Fibroblast of upper back skin (primary cell): ENCODE results near the gene THSD7B.

Experiments used
- DNase-seq: peaks from one replicate; pipeline ENCODE4 v3.0.0-alpha.2; 2013

THSD7B gene

DNA sequence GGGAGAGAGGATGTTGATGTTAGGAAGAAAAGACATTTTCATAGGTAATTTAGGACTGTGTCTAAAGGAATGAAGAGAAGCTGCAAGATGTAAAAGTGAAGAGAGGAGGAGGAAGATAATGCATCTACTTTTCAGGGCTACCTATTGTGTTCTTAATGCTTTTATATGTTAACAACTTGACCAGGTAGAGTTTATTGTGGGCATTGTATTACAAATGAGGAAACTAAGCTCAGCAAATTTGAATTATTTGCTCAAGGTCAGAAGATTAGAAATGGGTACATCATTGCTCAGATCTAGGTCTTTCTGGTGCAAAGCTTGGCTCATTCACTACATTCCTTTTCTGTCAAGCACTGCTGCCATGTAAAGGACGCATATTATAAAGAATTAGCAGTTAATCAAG is 441.7 kb downstream of the THSD7B start:
- no peak for DNase-seq

DNA sequence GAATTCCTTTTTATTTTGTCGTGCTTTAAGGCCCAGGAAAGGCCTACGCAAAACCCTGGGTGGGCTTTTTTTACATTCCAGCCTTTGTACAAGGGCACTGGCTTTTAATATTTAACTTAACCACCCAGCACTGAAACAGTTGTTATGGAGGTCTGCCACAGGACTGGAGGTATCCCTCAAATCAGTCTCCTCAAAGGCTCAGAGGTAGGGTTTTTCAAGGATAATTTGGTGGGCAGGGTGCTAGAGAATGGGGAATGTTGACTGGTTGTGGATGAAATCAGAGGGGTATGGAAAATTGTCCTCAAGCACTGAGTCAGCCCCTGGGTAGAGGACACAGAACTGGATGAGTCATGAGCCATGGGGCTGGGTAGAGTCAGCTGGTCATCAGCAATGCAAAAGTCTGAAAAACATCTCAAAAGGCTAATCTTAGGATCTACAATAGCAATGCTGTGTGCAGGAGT is 443.1 kb downstream of the THSD7B start:
- peak; percentile 21 for DNase-seq

- no peak for DNase-seq
Observed at GRCh38 chr2:137210039-137210438, 444.7 kb downstream of the THSD7B start.

- no peak for DNase-seq
Observed at GRCh38 chr2:137211761-137212160, 446.4 kb downstream of the THSD7B start.

DNA sequence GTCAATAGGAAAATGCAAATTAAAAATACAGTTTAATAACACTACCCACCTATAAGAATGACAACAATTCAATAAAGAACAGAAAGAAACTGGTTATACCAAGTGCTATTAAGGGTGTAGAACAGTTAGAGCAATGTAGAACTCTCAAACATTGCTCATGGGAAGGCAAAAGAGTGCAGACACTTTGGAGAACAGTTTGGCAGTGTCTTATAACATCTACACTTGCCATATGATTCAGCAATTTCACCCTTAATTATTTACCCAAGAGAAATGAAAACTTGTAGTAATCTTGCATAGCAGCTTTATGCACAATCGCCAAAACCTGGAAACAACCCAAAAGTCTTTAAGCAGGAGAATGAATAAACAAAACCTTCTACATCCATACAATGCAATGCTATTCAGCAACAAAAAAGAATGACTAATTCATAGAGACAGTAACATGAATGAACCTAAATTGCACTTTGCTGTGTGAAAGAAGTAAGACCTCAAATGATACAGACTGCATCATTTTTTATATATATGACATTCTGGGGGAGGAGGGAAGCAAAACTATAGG is 455.2 kb downstream of the THSD7B start:
- peak; percentile 75 for DNase-seq

DNA sequence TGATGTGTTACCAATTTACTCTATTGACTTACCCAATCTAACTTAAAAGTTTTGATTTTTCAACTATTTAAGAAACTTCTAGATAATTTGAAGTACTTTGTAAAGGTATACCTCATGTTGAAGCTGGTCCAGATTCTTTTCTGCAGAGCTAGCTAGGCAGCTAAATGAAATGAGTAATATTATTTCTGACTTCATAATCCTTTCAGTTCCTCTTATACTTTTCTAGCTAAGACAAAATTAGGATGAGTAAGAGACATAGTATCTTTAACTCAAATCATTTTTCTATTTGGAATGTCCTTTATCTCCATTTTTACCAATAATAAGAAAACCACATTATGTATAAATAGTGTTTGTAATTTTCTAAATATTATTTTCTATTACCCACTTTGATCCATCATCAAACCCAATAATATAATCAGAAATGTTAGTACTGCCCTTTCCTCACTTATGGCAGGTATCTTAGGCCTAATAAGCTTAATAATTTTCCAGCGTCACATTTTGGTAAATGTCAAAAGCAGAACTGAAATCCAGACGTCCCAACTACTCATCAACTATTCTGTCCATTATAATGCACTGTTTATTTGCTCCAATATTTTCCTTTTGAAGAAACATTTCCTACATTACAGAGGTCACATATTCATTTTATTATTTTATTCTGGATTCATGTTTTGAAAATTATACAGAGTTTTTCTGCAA is 456.6 kb downstream of the THSD7B start:
- no peak for DNase-seq

DNA sequence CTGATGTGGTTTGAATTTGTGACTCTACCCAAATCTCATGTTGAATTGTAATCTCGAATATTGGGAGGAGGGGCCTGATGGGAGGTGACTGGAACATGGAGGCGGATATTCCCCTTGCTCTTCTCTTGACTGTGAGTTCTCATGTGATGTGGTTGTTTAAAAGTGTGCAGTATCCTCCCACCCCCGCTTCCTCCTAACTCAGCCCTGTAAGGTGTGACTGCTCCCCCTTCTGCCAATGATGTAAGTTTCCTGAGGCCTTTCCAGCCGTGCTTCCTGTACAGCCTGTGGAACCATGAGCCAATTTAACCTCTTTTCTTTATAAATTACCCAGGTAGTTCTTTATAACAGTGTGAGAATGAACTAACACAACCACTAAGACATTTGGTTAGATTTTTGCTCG is 458.4 kb downstream of the THSD7B start:
- peak; percentile 25 for DNase-seq

GRCh38 chr2:137228566-137228965 is 463.2 kb downstream of the THSD7B start:
- DNase-seq, result peak; percentile 76

DNA sequence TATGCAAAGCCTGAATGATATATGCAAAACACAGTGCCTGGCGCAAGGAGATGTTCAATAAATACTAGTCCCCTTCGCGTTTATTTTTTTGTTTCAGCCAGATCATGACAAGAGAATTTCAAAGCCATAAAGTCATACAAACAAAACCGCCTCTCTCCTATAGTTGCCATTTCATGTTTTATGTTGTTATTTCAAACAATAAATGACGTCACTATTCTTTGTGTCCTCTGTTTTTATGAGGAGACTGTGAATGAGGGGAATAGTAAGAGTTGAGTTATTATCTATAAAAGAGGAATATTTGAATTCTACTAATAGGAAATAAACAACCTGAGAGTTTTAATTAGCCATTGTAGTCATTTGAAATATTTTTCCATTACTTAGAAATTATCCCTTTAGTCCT is 464.5 kb downstream of the THSD7B start:
- no peak for DNase-seq

DNA sequence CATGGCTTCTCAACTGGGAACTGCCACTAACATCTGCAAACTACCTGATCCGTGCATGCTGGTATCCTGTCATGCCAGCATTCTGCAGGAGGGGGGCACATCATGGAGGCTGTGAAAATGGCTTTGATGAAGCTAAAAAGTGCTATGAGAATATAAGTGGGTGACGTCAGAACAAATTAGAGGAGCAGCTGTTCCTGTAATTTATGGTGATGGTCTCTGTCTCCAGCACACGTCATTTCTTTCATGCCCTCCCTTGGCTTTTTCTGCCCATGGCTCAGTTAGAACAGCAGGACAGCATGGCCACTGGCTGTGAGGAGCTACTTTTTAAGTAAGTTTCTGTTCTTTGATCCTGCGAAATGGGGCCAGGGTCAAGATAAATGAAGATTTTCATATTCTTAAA is 466.3 kb downstream of the THSD7B start:
- DNase-seq, result no peak

DNA sequence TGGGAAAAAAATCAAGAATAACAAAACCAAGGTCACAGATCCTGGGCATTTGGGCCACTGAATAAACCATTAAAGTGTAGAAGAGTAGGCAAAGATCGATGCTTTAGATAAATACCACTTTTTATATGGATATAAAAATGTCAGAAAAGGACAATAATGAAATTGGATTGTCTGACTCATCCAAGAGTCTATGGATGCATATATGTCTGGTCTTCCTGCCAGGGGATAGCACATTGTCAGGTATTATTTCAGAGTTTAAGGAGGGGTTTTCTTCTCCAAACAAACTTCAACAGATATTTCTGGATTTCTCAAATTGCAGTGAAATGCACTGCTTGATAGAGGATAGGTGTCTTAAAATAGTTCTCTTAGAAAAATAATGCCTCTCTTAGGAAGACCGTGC is 466.7 kb downstream of the THSD7B start:
- no peak for DNase-seq

GRCh38 chr2:137233091-137233490 is 467.7 kb downstream of the THSD7B start:
- no peak for DNase-seq

- DNase-seq, result peak; percentile 94
Observed at GRCh38 chr2:137237055-137237454, 471.7 kb downstream of the THSD7B start.

DNA sequence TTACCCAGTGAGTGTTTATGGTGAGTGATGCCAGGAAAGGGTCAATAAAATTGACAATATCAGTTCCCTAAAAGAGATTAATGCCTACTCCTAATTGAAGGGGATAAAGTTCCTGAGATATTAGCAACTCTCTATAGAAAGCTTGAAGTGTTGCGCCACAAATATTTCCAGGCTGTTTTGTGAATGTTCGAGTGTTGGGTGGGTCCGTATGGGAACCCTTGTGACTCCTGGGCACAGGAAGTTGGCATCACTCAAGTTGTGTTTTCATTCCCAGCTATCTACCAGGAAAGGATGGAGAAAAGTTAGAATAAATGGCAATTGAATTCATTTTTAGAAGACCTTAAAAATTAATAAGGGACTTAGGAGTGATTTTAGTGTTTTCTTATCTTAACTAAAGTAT is 472.7 kb downstream of the THSD7B start:
- no peak for DNase-seq

- DNase-seq, result no peak
Observed at GRCh38 chr2:137249463-137250130, 484.3 kb downstream of the THSD7B start.

GRCh38 chr2:137250401-137250800 is 485.1 kb downstream of the THSD7B start:
- peak; percentile 21 for DNase-seq

GRCh38 chr2:137251045-137251444 is 485.7 kb downstream of the THSD7B start:
- DNase-seq, result no peak

DNA sequence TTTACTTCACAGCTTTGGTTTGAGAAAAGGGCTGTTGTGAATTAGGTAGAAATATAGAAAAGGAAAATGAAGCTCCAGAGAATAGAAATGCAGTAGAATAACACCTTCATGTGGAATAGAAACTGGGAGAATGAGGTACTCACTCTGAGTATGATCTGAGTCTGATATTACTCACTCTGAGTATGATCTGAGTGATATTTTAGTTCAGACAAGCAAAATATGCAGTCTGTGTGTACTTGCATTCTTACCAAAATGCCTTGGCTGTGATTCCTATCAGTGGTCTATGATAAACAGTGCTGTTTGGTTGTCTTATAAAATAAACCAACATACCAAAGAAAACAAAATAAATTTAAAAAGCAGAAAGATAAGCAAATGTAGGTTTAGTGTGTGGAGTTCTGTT is 487.6 kb downstream of the THSD7B start:
- peak; percentile 68 for DNase-seq

DNA sequence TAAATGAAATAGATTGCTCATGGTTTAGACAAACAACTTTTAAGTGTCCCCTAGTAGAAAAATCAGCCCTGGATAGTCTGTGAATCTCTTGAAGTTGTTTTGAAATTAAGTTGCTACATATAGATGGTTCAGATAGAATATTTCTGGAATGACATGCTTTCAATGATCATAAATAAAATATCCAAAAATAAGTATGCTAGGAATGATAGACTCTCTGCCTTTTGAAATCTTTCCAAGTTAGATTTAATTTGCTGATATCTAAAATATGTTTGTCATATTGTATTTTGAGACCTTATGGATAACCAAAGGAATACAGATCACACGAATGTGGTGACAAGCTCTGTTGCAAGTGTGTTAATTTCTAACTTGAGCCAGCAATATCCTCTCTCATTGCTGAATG is 488.7 kb downstream of the THSD7B start:
- peak; percentile 60 for DNase-seq

DNA sequence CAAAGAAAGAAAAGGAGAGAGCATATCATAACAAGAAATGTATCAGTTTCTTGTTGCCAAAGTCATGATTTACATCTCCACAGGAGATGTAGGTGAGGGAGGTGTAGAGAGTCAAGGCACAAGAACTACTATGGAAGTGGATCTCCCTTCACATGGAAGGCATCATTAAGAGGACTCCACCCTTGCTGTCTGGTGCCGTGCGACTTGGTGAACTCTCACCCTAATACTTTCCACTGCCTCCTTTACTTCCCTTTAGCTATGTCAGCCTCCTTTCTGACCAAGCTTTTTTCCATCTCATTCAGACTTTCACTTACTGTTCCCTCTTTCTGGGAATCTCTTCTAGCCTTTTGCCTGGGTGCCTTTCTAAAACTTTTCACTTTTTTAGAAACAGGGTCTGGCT is 490.0 kb downstream of the THSD7B start:
- DNase-seq, result no peak

DNA sequence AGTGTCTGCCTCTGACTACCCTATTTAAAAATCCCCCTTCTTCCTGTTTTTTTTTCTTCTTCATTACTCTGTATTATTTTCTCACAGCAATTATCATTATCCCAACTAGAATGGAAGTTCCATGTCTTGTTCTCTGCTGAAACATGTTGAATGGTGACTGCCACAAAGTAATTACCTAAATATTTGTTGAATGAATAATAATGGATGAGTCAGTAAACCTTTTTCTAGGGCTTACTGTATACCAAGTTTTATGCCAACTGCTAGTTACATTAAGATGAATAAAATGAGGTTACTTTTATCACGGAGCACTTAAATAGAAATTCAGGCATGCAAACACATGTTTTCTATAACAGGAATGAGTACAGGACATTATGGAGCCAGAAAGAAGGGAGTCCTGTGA is 490.6 kb downstream of the THSD7B start:
- peak; percentile 61 for DNase-seq

DNA sequence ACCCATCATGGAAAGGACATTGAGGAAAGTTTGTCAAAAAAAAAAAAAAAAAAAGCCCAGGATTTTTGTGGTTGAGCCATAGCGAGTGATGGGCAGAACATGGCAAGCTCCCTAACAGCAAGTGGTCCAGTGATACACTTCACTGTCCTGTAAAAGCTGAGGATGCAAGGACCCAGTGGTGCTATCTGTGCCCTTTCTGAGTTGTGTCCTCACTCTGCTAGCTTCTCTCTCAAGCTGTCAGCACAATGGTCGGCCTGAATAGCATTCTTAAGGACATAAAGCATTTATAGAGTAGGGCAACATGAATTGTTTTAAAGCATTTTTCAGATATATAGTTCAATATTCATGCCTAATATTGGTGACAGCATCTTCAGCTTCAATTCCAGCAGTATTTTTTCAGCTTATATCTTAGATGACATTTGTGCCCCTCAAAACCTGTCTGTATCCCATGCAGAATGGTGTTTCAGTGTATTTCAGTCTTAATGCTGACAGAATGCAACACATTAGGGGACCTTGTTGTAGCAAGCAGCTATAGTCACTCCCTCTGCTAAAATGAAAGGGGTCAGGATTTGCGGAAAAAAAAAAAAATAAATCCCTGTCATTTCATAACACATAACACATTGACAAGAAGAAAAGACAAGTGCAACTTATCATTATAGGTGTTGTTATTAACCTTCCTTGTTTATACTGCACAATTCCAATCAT is 496.7 kb downstream of the THSD7B start:
- no peak for DNase-seq

DNA sequence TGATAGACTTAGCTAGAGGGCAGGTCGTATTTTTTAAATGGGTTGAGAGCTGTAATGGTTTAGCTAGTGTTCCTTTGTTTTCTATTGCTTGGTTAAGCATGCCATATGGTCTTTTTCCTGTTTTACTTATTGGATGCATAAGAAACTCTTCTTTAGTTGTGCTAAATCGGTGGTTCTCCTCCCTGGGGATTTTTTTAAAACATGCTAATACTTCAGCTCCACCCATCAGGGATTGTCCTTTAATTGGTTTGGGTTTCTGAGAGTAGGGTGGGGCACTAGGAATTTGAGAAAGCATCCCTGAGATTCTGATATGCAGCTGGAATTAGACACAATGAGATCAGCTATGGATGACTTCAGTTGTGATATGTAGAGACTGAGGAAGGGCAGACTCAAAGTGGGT is 497.2 kb downstream of the THSD7B start:
- DNase-seq, result no peak
